Measurements from ENCODE around the gene SAG. TPM values are rescaled to one million over a fixed set of nuclear protein-coding genes. Genes with fewer than 3 reads are reported as not detected.

SAG gene
- total and polyA plus RNA-seq, 2 of the 13 experiments (the other 11 are each of a cell fraction or from before 2014, with no cell fraction given) = not detected

GRCh38 chr2:233341296-233341695, 33.7 kb downstream of the SAG start (continued):
- no peak for TF ChIP-seq ISX (CRISPR knock-in tag; conservative IDR thresholded peaks at IDR 0.05)
- TF ChIP-seq SIX4 (CRISPR knock-in tag; IDR thresholded peaks at IDR 0.05) = no peak
- TF ChIP-seq, protein P1, sequence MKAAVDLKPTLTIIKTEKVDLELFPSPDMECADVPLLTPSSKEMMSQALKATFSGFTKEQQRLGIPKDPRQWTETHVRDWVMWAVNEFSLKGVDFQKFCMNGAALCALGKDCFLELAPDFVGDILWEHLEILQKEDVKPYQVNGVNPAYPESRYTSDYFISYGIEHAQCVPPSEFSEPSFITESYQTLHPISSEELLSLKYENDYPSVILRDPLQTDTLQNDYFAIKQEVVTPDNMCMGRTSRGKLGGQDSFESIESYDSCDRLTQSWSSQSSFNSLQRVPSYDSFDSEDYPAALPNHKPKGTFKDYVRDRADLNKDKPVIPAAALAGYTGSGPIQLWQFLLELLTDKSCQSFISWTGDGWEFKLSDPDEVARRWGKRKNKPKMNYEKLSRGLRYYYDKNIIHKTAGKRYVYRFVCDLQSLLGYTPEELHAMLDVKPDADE (CRISPR knock-in tag; IDR thresholded peaks at IDR 0.05) = no peak
- no peak for TF ChIP-seq ZNF614 (CRISPR knock-in tag; IDR thresholded peaks at IDR 0.05; ENCODE audit: borderline replicate concordance)

GRCh38 chr2:233342301-233342700, 34.7 kb downstream of the SAG start:
- no TSS peak for BruUV-seq (replicated peaks)
- H3K36me3 ChIP-seq (replicated peaks in 1 of 2; ENCODE audit: control insufficient read depth in 1 of 2, insufficient read depth in 2 of 2, low read length in 2 of 2) = no peaks in the 10 kb centered on the region
- no peak for FAIRE-seq

More at GRCh38 chr2:233342301-233342700, 34.7 kb downstream of the SAG start:
- no peak overlapping the region for H3K27ac ChIP-seq (ENCODE audit: extremely low read length, insufficient read depth, low read length)
- H3K27me3 ChIP-seq (ENCODE audit: control insufficient read depth in 1 of 2, insufficient read depth in 2 of 2, low read length in 2 of 2) = peaks cover 0 to 3% of the 10 kb centered on the region in 2 experiments; a peak in 2 of 5 replicates
- H3K9ac ChIP-seq (ENCODE audit: insufficient read depth, low read depth, low read length) = no peak overlapping the region
- H3K9me3 ChIP-seq (ENCODE audit: low read length) = no peaks in the 10 kb centered on the region
- no peak for ATAC-seq
- no peak overlapping the region for H3K4me2 ChIP-seq (ENCODE audit: low read depth, low read length)
- no peak overlapping the region for H2AFZ ChIP-seq (ENCODE audit: low read length)
- WGBS (ENCODE audit: low lambda C conversion rate) = 59% methylated on average over 5 of the region's 5 CpGs
- TF ChIP-seq TRIM24 (CRISPR knock-in tag; IDR thresholded peaks at IDR 0.05) (no peak), ZBTB20 (CRISPR knock-in tag; IDR thresholded peaks at IDR 0.05; ENCODE audit: borderline replicate concordance, low read depth) (no peak), YEATS4 (CRISPR knock-in tag; IDR thresholded peaks at IDR 0.05; ENCODE audit: borderline replicate concordance) (no peak), CBX1 (IDR thresholded peaks at IDR 0.05; ENCODE audit: low read depth) (no peak), ZNF660 (CRISPR knock-in tag; IDR thresholded peaks at IDR 0.05; ENCODE audit: borderline replicate concordance, low read depth) (no peak)
- TF ChIP-seq, protein P2, sequence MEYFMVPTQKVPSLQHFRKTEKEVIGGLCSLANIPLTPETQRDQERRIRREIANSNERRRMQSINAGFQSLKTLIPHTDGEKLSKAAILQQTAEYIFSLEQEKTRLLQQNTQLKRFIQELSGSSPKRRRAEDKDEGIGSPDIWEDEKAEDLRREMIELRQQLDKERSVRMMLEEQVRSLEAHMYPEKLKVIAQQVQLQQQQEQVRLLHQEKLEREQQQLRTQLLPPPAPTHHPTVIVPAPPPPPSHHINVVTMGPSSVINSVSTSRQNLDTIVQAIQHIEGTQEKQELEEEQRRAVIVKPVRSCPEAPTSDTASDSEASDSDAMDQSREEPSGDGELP (IDR thresholded peaks at IDR 0.05; ENCODE audit: borderline replicate concordance, low read depth) = no peak
- H4K20me1 ChIP-seq (ENCODE audit: insufficient read depth, low read length) = no peaks in the 10 kb centered on the region
- DNase-seq (ENCODE audit: low spot score) = no peak
- H3K79me2 ChIP-seq (ENCODE audit: insufficient read depth, low read length) = no peaks in the 10 kb centered on the region
- CTCF ChIA-PET (ENCODE audit: low intra/inter-chr PET ratio, low total read pairs) = no interaction called here
- no peak overlapping the region for H3K4me3 ChIP-seq (replicated peaks in 1 of 3; ENCODE audit: insufficient read depth in 1 of 3, low read depth in 2 of 3, low read length in 3 of 3)
- intact Hi-C loops (cut with micrococcal nuclease; ENCODE audit: unreplicated experiment) = no loop called here
- POLR2A ChIA-PET = interaction anchor here (0.7 kb wide), 1 partner anchor 10 kb away, joined by 3 read pairs; no protein-coding TSS in a partner anchor
- in situ Hi-C loops (cut with HindIII; ENCODE audit: extremely low pct_ligation_motif_present, low pct_unique_long_range_greater_than_20kb) = no loop called here
- peaks cover 60% of the 10 kb centered on the region for H3K4me1 ChIP-seq (ENCODE audit: insufficient read depth, low read length)
